HFF-Myc (cell line): ENCODE data around the gene ABCA1.
A peak's percentile ranks its signal among the peaks of the same experiment; 100 is the strongest.
"Not testable (repeated sequence)": the region's sequence is repeated elsewhere in the genome, so short reads cannot be mapped to it uniquely, and the experiment has no call there.

Experiments used
- DNase-seq: peaks from one replicate; pipeline ENCODE4 v3.0.0-alpha.2; 2011; ENCODE audit warnings: low read depth; ENCODE audit errors: extremely low read depth
- H3K4me3 ChIP-seq: replicated peaks from 2 replicates; pipeline ENCODE4 v1.5.1; 2011; ENCODE audit warnings: low read depth, mild to moderate bottlenecking, control low read depth, low read length
- CTCF ChIP-seq: IDR thresholded peaks from 2 replicates; pipeline ENCODE4 v1.5.1; 2012; ENCODE audit warnings: mild to moderate bottlenecking, low read depth, low read length, control low read depth; ENCODE audit errors: missing control alignments

The ABCA1 gene

GRCh38 chr9:104961701-104962359 lies 33.9 kb upstream of the ABCA1 start:
- DNase-seq: peak; percentile 9
- no peak for TF ChIP-seq CTCF
- no peak overlapping the region for H3K4me3 ChIP-seq

GRCh38 chr9:104961238-104961637 lies 33.3 kb upstream of the ABCA1 start:
- no peak for TF ChIP-seq CTCF
- DNase-seq: peak; percentile 80
- no peak overlapping the region for H3K4me3 ChIP-seq

GRCh38 chr9:104960662-104961061 lies 32.7 kb upstream of the ABCA1 start:
- no peak for DNase-seq
- no peak overlapping the region for H3K4me3 ChIP-seq
- no peak for TF ChIP-seq CTCF

- H3K4me3 ChIP-seq: no peak overlapping the region
- no peak for TF ChIP-seq CTCF
- DNase-seq: no peak
Measured at GRCh38 chr9:104958751-104959150, 30.8 kb upstream of the ABCA1 start.

GRCh38 chr9:104958006-104958405 lies 30.1 kb upstream of the ABCA1 start:
- not testable (repeated sequence) for H3K4me3 ChIP-seq, DNase-seq

GRCh38 chr9:104951487-104951886 lies 23.5 kb upstream of the ABCA1 start:
- H3K4me3 ChIP-seq: no peak overlapping the region
- no peak for TF ChIP-seq CTCF
- DNase-seq: no peak

GRCh38 chr9:104950838-104951237 lies 22.9 kb upstream of the ABCA1 start:
- no peak overlapping the region for H3K4me3 ChIP-seq
- no peak for DNase-seq
- no peak for TF ChIP-seq CTCF
